Inferior parietal cortex (tissue), 1 donor: ENCODE measurements around the gene KIF5B.

Source experiments
- DNase-seq: peaks from one replicate; pipeline ENCODE4 v3.0.0-alpha.2; 2016; ENCODE audit errors: extremely low spot score

The KIF5B gene

DNA sequence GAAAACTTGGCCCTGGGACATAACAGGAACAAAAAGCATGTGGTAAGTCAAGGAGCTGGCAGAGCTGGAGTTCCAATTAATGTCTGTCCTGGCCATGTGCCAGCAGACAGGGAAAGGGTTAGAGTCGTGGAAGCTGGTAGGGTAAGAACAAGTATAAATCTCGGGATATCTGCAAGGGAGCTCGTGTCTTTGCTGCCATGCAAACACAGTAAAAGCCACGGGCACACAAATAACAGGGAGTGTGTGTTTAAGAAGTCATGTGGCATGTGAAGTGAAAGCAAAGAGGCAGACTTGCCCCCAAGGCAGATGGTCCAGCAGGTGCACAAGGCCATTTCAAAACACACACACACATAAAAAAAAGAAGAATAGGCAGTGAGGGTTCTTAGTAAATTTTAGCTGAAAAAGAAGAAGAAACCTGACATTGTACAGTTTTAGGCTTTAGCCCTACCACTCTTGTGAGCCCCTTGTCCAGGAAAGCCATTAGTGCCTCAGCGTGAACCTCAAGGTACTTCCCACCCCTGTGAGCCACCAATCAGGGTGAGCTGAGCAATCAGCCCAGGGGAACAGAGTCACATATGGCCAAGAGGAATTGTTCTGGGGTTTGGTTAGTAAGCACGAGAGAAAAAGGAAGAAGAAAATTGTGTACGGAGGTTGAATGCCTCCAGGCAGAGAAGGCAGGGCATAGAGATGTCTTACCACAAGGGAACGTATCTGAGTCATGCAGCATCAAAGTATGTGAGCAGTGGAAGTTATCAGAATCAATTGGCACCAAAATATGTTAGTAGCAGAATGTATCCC, 94.7 kb downstream of the KIF5B start:
- no peak for DNase-seq

- DNase-seq: no peak
These were observed 96.6 kb downstream of the KIF5B start for GRCh38 chr10:31959461-31960173.
